Gastroesophageal sphincter (tissue), 4 donors: ENCODE results near the gene CKS1B. TPM values are rescaled to one million over a fixed set of nuclear protein-coding genes. Genes with fewer than 3 reads are reported as not detected.

Source experiments
- ATAC-seq: fragments of 150-250 bp; one replicate; pipeline ENCODE4 v1.9.1; 2016; ENCODE audit warnings: mild to moderate bottlenecking, moderate library complexity
- H3K27ac ChIP-seq, 4 donors: fragments of 200-600 bp; sonication (generic) in 3 of 4; 1 replicate in 3 of 4; 2 replicates in 1 of 4; pipeline ENCODE4 v1.5.1; 2016 to 2019
- H3K27me3 ChIP-seq: fragments of 200-600 bp; sonication (generic); one replicate; pipeline ENCODE4 v1.5.1; 2019
- H3K36me3 ChIP-seq, 2 donors: fragments of 200-600 bp; sonication (generic); one replicate each; pipeline ENCODE4 v1.5.1; 2019; ENCODE audit warnings: control low read depth in 1 of 2
- H3K4me1 ChIP-seq, 3 donors: fragments of 200-600 bp; sonication (generic); 1 replicate in 2 of 3; 2 replicates in 1 of 3; pipeline ENCODE4 v1.5.1; 2016 to 2019; ENCODE audit warnings: control low read depth in 2 of 3
- H3K4me3 ChIP-seq, 2 donors: fragments of 200-600 bp; sonication (generic); one replicate each; pipeline ENCODE4 v1.5.1; 2019; ENCODE audit warnings: mild to moderate bottlenecking in 1 of 2, moderate library complexity in 1 of 2
- H3K9me3 ChIP-seq, 3 donors: fragments of 200-600 bp; sonication (generic); one replicate each; pipeline ENCODE4 v1.5.1; 2017 to 2019; ENCODE audit warnings: control low read depth in 2 of 3
- EP300 ChIP-seq: sonication (generic); formaldehyde crosslinking; IDR thresholded peaks from one replicate; pipeline ENCODE4 v1.6.1; 2017; ENCODE audit warnings: antibody characterized with exemption, mild to moderate bottlenecking
- POLR2A ChIP-seq, 2 donors: fragments of 450-650 bp; IDR thresholded peaks; one replicate each; pipeline ENCODE4 v1.6.1; 2017; ENCODE audit warnings: antibody characterized with exemption in 2 of 2, mild to moderate bottlenecking in 2 of 2, moderate library complexity in 1 of 2
- POLR2AphosphoS5 ChIP-seq: sonication (generic); formaldehyde crosslinking; IDR thresholded peaks from one replicate; pipeline ENCODE4 v1.6.1; 2017; ENCODE audit warnings: antibody characterized with exemption
- WGBS, 2 donors: methylation state at CpG; one replicate each; pipeline ENCODE4 v1.1.5; 2018; ENCODE audit warnings: low coverage in 1 of 2; 5-methylcytosine and 5-hydroxymethylcytosine counted together
- total RNA-seq, 4 donors: library from RNA; depleted of rRNA; stranded (reverse); fragments of >200 nt; gene quantifications; one replicate each; pipeline ENCODE4 v1.1.0, GENCODE V29; 2016
- TF ChIP-seq, protein P1 (sequence below), 4 experiments: fragments of 200-600 bp in 2 of 4; fragments of 450-650 bp in 2 of 4; sonication (generic) in 1 of 4; IDR thresholded peaks; one replicate each; pipeline ENCODE4 v1.5.1; 2017 to 2019; ENCODE audit warnings: antibody characterized with exemption in 4 of 4, mild to moderate bottlenecking in 2 of 4, moderate library complexity in 2 of 4

The CKS1B gene
- total RNA-seq, 4 donors from 2014 or later, result 7.5 to 24.2 (median 17.6) TPM

GRCh38 chr1:154945962-154946850, 28.3 kb upstream of the CKS1B start:
- peak overlapping the region in 1 of 4 donors; percentile 21 for H3K27ac ChIP-seq
- WGBS, 2 donors, result 60 to 75% methylated on average over 8 of the region's 17 CpGs

DNA sequence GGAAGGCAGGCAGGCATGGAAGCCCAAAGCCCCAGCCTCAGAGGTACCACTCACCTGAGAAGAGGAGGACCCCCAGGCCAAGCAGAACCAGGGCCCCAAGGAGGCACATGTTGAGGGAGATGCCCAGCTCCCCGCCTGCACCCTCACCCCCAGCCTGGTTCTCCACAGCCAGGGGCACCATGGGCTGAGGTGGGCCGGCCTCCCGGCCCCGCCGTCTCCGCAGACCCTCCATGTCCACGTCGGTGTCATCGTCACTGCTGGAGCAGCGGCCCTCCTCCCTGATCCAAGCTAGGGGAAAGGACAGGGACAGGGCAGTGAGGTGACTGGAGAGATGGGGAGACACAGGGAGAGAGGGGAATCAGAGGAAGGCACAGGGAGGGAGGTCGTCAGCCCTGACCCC, 26.4 kb upstream of the CKS1B start:
- no peak overlapping the region for H3K27ac ChIP-seq
- no peaks in the 10 kb centered on the region for H3K9me3 ChIP-seq
- no peaks in the 10 kb centered on the region for H3K27me3 ChIP-seq
- TF ChIP-seq POLR2AphosphoS5 (no peak), POLR2A (IDR thresholded peaks at IDR 0.05) (no peak), EP300 (no peak)
- TF ChIP-seq, protein P1, sequence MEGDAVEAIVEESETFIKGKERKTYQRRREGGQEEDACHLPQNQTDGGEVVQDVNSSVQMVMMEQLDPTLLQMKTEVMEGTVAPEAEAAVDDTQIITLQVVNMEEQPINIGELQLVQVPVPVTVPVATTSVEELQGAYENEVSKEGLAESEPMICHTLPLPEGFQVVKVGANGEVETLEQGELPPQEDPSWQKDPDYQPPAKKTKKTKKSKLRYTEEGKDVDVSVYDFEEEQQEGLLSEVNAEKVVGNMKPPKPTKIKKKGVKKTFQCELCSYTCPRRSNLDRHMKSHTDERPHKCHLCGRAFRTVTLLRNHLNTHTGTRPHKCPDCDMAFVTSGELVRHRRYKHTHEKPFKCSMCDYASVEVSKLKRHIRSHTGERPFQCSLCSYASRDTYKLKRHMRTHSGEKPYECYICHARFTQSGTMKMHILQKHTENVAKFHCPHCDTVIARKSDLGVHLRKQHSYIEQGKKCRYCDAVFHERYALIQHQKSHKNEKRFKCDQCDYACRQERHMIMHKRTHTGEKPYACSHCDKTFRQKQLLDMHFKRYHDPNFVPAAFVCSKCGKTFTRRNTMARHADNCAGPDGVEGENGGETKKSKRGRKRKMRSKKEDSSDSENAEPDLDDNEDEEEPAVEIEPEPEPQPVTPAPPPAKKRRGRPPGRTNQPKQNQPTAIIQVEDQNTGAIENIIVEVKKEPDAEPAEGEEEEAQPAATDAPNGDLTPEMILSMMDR (IDR thresholded peaks at IDR 0.05), result no peak
- WGBS, 2 donors, result 83 to 100% methylated on average over 1 of the region's 11 CpGs
- no peak overlapping the region for H3K4me3 ChIP-seq
- H3K36me3 ChIP-seq, result peaks cover 0 to 70% of the 10 kb centered on the region in 2 donors
- ATAC-seq, result no peak
- peaks cover 0 to 47% (median 10%) of the 10 kb centered on the region in 3 donors for H3K4me1 ChIP-seq

More at GRCh38 chr1:154945962-154946850, 28.3 kb upstream of the CKS1B start:
- no peaks in the 10 kb centered on the region for H3K9me3 ChIP-seq
- H3K27me3 ChIP-seq, result no peaks in the 10 kb centered on the region
- no peak for ATAC-seq
- no peak for TF ChIP-seq EP300
- no peak for TF ChIP-seq POLR2AphosphoS5
- no peak for TF ChIP-seq POLR2A (IDR thresholded peaks at IDR 0.05)
- TF ChIP-seq, protein P1 (IDR thresholded peaks at IDR 0.05), result no peak
- peaks cover 0 to 45% (median 5%) of the 10 kb centered on the region in 3 donors for H3K4me1 ChIP-seq
- H3K36me3 ChIP-seq, result peaks cover 0 to 65% of the 10 kb centered on the region in 2 donors
- no peak overlapping the region for H3K4me3 ChIP-seq

DNA sequence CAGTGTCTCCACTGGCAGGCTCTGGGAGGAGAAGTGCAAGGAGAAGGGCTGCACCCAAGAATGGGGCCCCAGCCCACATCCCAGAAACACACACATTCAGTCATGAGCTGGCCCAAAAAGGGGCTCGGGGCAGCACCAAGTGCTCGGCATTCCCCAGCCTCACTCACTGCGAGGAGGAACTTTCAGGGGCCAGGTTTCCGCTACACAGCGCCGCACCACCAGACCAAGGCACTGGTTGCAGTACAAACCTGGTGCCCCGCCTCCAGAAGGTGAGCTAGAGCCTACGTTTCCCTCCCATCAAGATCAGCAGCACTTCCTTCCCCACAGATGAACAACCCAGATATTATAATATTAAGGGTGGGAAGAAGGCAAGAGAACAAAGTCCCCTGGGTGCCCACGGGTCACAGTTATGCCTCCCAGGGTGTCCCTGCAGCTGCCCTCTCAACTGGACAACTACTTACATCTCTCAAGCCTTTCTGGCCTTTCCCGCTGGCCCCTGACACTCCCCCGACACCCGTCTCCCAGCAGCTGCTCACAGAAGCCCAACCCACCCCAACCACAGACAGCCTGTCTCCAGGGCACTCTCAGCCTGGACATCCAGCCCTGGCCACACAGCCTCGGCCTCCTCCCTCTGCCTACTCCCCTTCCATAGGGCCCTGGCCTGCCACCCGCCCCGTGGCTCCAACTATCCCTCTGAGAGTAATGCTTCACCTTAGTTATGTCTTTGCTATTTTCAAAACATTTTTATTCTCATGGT, 22.4 kb upstream of the CKS1B start:
- H3K4me1 ChIP-seq, result peaks cover 11 to 64% (median 36%) of the 10 kb centered on the region in 3 donors
- WGBS, 2 donors, result 68% methylated on average over 12 of the region's 15 CpGs; no CpG with 5 or more reads in 1 of the 2 donors
- no peak for ATAC-seq
- TF ChIP-seq POLR2AphosphoS5 (no peak), POLR2A (IDR thresholded peaks at IDR 0.05) (no peak), EP300 (no peak)
- TF ChIP-seq, protein P1 (IDR thresholded peaks at IDR 0.05), result no peak
- no peaks in the 10 kb centered on the region for H3K27me3 ChIP-seq
- no peak overlapping the region for H3K4me3 ChIP-seq
- peaks cover 0 to 42% of the 10 kb centered on the region in 2 donors for H3K36me3 ChIP-seq
- H3K27ac ChIP-seq, result peak overlapping the region in 2 of 4 donors; percentile 14 to 43
- H3K9me3 ChIP-seq, result no peaks in the 10 kb centered on the region

- TF ChIP-seq, protein P1 (IDR thresholded peaks at IDR 0.05), result no peak
- TF ChIP-seq EP300 (no peak), POLR2A (IDR thresholded peaks at IDR 0.05) (no peak), POLR2AphosphoS5 (no peak)
- no peak overlapping the region for H3K4me3 ChIP-seq
- no peaks in the 10 kb centered on the region for H3K9me3 ChIP-seq
- ATAC-seq, result no peak
- peaks cover 11 to 70% (median 42%) of the 10 kb centered on the region in 3 donors for H3K4me1 ChIP-seq
- 74 to 80% methylated on average over 4 to 6 of the region's 6 CpGs for WGBS, 2 donors
- H3K27me3 ChIP-seq, result no peaks in the 10 kb centered on the region
- peaks cover 0 to 36% of the 10 kb centered on the region in 2 donors for H3K36me3 ChIP-seq
- H3K27ac ChIP-seq, result peak overlapping the region in 2 of 4 donors; percentile 14 to 43
Measured at GRCh38 chr1:154952664-154953063, 21.8 kb upstream of the CKS1B start.
